ENCODE results near the gene DNAH1. TPM values are rescaled to one million over a fixed set of nuclear protein-coding genes. Genes with fewer than 3 reads are reported as not detected.

Gene DNAH1
- total RNA-seq, 1 donor from 2014 or later: 9.9 TPM

- no peak for DNase-seq (ENCODE audit: low spot score)
These were observed 40.0 kb downstream of the DNAH1 start for GRCh38 chr3:52356126-52356525.

DNA sequence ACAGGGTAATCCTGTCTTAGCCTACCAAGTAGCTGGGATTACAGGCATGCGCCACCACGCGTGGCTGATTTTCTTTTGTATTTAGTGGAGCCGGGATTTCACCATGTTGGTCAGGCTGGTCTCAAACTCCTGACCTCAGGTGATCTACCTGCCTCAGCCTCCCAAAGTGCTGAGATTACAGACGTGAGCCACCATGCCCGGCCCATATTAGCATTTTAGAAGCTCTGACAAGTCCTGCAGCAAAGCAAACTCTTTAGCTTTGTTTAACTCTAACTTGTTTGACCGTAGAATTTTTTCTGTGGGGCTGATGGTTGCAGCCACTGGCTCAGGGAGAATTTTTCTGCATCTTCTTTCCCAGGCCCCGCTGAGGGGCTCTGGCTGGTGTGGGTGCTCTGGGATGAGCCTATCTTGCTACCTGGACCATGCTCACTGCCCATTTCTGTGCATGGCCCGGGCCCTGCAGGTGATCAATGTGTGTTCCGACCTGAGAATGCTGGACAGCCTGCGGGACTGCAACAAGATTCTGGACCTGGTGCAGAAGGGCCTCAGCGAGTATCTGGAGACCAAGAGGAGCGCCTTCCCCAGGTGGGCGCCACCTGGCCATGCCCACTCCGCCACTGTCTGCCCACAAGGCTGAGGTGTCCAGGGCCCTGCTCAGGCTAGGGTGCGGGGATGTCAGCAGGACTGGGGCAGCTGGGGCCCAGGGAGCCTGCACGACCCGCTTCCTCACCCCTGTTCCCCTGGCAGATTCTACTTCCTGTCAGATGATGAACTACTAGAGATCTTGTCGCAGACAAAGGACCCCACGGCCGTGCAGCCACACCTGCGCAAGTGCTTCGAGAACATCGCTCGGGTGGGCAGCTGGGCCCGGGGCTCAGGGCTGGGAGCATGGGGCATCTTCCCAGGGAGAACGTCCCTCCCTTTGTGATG lies 41.3 kb downstream of the DNAH1 start:
- no peak for DNase-seq (ENCODE audit: low spot score)

- DNase-seq (ENCODE audit: low spot score): no peak
These were observed 42.3 kb downstream of the DNAH1 start for GRCh38 chr3:52358362-52358940.

- DNase-seq (ENCODE audit: low spot score): no peak
These were observed 43.2 kb downstream of the DNAH1 start for GRCh38 chr3:52359116-52359855.

DNA sequence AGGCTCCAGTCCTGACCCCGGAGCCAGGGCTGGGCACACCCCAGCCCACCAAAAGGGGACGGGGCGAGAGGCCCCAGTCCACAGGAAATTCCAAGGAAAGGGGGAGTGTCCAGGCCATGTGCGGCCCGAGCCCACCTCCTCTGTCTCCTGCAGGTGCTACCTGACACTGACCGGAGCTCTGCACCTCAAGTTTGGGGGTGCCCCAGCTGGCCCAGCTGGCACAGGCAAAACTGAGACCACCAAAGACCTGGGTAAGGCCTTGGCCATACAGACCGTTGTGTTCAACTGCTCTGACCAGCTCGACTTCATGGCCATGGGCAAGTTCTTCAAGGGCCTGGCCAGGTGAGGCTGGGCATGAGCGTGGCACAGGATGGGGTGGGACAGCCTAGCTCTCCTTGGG lies 44.9 kb downstream of the DNAH1 start:
- DNase-seq (ENCODE audit: low spot score): no peak

DNA sequence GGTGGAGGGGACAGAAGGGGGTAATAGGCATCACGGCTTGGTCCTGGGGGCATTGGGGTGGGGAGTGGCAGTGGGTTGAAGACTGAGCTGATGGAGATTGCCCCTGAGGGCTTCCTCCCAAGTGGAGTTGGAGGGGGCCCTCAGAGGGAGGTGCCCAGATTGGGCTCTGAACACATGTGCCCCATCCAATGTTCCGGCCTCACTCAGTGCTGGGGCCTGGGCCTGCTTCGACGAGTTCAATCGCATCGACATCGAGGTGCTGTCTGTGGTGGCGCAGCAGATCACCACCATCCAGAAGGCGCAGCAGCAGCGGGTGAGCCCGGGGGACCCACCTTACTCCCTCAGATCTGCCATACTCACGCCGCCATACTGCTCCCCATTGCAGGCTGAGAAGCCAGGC lies 45.3 kb downstream of the DNAH1 start:
- no peak for DNase-seq (ENCODE audit: low spot score)

GRCh38 chr3:52361898-52362297 lies 45.8 kb downstream of the DNAH1 start:
- no peak for DNase-seq (ENCODE audit: low spot score)

DNA sequence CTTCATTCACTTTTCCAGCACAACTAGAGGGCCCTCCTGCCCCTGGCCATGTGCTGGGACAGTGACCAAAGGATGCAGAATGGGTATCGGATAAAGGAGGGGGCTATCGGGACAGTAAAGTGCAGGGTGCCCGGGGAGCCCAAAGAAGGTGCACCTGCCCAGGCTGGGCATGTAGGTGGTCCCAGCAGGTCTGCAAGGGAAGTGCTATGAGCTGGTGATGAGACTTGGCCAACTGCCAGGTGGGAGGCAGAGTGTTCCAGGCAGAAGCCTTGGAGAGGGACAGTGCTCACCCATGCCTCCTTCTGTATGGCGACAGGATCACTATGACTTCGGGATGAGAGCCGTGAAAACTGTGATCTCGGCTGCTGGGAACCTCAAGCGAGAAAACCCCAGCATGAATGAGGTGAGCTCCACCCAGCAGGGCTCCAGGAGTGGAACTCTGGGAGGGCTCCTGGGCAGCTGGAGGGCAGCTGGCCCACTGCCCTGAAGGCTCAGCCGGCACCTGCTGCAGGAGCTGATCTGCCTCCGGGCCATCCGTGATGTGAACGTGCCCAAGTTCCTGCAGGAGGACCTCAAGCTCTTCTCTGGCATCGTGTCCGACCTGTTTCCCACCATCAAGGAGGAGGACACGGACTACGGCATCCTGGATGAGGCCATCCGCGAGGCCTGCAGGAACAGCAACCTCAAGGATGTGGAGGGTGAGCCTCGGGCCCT lies 48.4 kb downstream of the DNAH1 start:
- no peak for DNase-seq (ENCODE audit: low spot score)

DNA sequence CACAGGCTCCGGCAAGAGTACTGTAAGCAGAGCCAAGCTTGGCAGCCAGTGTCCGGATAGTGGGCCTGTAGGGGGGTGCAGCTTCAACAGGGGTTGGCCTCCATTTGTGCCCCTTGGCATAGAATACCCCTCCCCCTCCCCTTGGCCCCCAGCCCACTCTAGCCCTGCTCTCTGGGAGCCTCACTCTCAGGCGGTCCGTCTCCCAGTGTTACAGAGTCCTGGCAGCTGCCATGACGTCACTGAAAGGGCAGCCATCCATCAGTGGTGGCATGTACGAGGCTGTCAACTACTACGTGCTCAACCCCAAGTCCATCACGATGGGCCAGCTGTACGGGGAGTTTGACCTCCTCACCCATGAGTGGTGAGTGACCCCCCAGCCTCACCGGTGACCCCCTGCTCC lies 50.4 kb downstream of the DNAH1 start:
- DNase-seq (ENCODE audit: low spot score): no peak

GRCh38 chr3:52367891-52368880 lies 52.1 kb downstream of the DNAH1 start:
- no peak for DNase-seq (ENCODE audit: low spot score)

GRCh38 chr3:52370531-52370930 lies 54.4 kb downstream of the DNAH1 start:
- DNase-seq (ENCODE audit: low spot score): no peak

GRCh38 chr3:52372822-52373504 lies 56.8 kb downstream of the DNAH1 start:
- no peak for DNase-seq (ENCODE audit: low spot score)

DNA sequence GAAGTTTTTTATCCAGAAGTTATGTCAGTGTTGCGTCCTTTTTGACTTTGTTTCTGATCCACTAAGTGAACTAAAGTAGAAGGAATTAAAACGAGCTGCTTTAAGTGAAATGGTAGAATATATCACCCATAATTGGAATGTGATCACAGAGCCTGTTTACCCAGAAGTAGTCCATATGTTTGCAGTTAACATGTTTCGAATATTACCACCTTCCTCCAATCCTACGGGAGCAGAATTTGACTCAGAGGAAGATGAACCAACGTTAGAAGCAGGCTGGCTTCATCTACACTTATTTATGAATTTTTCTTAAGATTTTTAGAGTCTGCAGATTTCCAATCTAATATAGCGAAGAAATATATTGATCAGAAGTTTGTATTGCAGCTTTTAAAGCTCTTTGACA lies 57.6 kb downstream of the DNAH1 start:
- DNase-seq (ENCODE audit: low spot score): no peak

GRCh38 chr3:52374173-52374572 lies 58.1 kb downstream of the DNAH1 start:
- no peak for DNase-seq (ENCODE audit: low spot score)

- no peak for DNase-seq (ENCODE audit: low spot score)
These were observed 63.5 kb downstream of the DNAH1 start for GRCh38 chr3:52379610-52380009.

- DNase-seq (ENCODE audit: low spot score): no peak
These were observed 63.9 kb downstream of the DNAH1 start for GRCh38 chr3:52380023-52380422.

GRCh38 chr3:52381623-52382022 lies 65.5 kb downstream of the DNAH1 start:
- no peak for DNase-seq (ENCODE audit: low spot score)

- no peak for DNase-seq (ENCODE audit: low spot score)
These were observed 67.3 kb downstream of the DNAH1 start for GRCh38 chr3:52383446-52383845.

DNA sequence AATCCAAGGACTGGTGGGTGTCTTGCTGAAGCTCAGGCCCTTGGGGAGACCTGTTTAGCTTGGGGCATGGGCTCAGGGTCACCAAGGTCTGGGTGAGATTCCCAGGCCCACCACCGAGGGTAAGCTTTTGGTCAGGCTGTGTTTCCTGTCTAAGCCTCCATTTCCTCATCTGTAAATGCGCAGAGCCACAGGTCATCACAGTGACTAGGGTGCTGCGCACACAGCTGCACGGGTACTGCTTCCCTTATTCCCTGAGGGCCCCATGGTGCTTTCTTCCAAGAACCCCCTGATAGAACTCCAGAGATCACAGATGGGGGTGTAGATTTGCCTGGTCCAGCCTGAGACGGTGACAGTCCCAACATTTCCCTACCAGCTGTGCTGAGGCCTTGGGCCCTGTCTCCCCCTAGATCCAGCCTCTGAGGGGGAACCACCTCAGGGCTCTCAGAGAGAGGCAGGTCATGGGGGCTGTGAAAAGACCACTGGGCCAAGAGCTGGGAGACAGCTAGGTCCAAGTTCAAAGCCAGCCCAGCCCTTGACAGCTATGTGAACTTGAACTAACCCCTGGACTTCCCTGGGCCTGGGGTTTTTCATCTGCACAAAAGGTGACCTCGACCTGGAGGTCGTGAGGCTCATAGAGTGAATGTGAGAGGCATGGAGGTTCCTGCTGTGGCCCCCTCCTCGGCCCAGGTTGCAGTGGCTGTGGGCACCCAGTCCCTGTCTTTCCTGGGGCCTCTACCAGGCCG lies 68.1 kb downstream of the DNAH1 start:
- DNase-seq (ENCODE audit: low spot score): no peak

All from mesenteric fat pad (tissue), 1 donor.